Inflammatory macrophage treated with lipopolysaccharide for 4 hours (primary cell): ENCODE data around the gene REM2.

ENCODE experiments used
- DNase-seq: peaks from one replicate; pipeline ENCODE4 v3.0.0-alpha.2; 2020

The REM2 gene

DNA sequence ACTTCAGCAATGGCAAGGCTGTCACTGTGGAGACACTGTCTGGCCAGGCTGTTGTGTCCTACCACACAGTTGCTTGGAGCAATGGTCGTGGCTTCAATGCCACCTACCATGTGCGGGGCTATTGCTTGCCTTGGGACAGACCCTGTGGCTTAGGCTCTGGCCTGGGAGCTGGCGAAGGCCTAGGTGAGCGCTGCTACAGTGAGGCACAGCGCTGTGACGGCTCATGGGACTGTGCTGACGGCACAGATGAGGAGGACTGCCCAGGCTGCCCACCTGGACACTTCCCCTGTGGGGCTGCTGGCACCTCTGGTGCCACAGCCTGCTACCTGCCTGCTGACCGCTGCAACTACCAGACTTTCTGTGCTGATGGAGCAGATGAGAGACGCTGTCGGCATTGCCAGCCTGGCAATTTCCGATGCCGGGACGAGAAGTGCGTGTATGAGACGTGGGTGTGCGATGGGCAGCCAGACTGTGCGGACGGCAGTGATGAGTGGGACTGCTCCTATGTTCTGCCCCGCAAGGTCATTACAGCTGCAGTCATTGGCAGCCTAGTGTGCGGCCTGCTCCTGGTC, 7.2 kb upstream of the REM2 start:
- no peak for DNase-seq

DNA sequence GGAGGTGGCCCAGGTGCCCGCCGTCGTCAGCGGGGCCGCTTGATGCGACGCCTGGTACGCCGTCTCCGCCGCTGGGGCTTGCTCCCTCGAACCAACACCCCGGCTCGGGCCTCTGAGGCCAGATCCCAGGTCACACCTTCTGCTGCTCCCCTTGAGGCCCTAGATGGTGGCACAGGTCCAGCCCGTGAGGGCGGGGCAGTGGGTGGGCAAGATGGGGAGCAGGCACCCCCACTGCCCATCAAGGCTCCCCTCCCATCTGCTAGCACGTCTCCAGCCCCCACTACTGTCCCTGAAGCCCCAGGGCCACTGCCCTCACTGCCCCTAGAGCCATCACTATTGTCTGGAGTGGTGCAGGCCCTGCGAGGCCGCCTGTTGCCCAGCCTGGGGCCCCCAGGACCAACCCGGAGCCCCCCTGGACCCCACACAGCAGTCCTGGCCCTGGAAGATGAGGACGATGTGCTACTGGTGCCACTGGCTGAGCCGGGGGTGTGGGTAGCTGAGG, 6.0 kb upstream of the REM2 start:
- DNase-seq, result no peak

DNA sequence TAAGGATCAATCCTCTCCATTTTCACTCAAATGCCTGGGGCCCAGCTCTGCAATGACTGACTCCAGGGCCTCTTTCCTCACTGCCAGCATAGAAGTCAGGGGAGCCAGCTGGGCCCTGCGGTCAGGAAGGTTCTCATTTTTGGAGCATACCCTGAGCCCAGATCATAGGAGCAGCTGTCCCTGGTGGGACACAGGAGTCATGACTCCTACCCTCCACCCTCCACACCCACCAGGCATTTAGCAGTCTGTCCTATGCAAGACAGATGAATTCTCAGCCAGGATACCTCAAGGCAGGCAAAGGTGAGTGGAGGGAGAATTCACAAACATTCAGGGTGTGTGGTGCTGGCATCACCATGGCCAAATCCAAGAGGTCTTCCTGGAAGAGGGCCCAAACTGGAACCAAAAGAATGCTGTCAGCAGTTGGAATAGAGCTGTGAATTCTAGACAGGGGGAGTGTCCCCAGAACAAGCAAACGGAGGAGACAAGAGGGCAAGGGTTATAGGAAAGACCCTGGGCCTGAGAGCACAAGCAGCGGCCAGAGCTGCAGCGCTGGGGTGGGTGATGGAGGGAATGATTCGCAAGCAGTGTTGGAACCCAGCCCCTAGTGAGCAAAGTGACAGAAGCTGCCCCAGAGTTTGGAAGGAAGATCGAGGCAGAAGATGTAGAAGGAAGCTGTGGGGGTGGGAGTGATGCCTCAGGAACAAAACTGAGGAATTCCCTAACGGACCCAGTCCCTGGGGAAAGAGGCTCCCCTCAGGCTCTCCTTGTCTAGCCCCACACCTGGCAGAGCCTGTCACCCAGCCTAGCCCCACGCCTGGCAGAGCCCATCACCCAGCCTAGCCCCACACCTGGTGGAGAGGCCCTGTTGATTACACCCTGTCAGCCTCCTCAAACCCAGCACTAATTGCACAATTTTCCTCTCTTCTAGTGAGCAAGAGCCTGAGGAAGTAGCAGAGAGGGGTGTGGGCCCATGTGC, 4.5 kb upstream of the REM2 start:
- no peak for DNase-seq

DNA sequence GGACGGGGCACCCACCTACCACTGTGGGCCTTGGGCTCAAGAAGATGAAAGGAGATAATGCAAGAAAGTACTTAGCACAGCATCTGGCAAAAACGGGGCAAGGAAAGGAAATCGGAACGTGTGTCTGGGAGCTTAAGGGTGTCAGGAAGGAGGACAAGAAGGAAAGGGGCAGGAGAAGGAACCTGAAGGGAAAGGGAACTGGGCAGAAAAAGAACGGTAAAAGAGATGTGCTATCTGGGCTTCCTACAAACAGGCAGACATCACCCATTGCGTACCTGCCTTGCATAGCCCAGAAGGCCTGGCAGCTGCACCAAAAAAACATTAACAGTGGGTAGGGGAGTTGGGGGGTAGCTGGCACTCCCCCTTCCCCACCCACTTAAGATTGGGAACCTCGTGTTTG, 958 bp upstream of the REM2 start:
- no peak for DNase-seq

DNA sequence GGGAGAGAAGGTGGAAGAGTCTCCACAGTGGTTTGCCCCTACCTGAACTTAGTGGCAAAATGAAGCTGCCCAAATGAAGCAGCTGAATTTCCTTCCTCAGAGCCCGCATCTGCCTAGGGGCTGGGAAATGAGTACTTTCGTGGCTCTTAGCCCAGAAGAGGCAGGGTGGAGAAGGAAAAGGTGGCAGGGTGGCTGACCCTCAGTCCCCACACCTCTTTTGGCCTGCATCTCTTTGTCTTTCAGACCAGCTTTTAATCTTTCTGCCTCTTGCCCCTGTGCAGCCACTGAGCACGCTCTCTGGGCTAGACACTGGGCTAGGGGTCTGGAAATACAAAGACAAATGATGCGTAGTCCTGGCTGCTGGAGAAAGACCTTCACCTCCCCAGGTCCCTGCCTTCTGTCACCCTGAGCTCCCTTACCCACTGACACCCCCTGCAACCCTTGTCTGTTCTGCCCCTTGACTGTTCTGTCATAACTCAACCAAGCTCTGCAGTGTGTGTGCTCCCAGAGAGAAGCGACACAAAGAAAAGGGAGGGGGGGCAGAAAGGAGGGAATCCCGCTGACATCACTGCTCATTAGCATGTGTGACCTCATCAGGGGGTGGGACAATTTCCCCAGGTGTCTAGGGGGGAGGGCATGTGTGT, 371 bp upstream of the REM2 start:
- DNase-seq, result peak; percentile 6

DNA sequence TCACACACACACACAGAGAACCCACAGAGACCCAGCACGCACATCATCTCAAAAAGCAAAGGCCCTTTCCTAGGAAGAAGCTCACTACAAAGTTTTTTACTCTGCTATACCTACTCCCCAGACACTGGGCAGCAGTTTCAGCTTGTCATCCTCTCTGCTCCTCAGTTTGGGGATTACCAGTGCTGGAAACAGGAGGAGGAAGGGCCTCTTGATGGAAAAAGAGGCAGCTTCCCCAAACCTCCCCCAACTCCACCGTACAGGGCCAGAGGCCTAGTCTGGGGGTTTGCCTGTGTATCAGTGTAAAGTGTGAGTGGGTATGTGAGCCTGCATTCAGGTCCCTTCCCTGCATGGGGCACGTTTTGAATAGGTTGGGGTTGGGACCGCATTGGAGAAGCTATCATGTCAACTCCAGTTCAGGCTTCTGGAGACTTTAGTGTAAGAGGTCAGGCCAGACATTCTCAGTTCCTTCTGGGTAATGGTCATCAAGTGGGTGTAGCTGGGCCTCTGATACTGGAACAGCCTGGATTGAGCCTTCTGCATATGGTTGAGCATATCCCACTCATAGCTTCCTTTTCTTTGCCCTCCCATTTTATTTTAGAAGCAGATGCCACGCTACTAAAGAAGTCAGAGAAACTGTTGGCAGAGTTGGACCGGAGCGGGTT, 1.2 kb downstream of the REM2 start:
- peak; percentile 46 for DNase-seq

DNA sequence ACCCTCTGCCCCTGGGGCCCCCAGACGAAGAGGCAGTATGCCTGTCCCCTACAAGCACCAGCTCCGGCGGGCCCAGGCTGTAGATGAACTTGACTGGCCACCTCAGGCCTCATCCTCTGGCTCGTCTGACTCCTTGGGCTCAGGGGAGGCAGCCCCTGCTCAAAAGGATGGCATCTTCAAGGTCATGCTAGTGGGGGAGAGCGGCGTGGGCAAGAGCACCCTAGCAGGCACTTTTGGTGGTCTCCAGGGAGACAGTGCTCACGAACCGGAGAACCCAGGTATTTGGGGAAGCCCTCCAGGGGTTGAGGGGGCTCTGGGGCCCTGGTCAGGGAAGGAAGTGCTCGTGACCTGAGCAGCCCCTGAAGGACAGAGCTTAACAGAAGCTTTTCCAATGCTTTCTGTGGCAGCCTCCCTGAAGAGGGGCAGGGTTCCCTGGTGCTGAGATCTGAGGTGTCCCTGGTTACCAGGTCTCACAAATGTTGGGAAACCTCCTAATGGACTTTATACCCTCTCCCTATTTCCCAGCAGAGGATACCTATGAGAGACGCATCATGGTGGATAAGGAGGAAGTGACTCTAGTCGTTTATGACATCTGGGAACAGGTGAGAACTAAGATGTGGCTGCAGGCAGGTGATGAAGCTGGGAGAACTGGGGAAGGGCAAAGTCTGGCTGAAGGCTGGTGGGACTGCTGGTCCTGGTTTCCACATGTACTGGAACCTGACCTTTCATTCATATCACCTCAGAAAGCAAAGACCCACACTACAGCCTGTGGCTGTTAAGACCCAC, 1.9 kb downstream of the REM2 start:
- no peak for DNase-seq

DNA sequence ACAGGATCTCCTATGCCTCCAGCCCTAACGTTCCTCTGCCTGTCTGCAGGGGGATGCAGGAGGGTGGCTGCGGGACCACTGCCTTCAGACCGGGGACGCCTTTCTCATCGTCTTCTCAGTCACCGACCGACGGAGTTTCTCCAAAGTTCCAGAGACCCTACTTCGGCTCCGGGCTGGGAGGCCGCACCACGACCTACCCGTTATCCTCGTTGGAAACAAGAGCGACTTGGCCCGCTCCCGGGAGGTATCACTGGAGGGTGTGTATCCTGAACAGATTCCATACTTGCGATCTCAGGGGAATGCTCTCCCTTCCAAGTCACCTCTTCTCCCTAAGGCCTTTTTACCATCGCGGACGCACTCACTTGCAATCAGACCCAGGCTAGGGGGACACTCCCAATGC, 3.0 kb downstream of the REM2 start:
- DNase-seq, result no peak

DNA sequence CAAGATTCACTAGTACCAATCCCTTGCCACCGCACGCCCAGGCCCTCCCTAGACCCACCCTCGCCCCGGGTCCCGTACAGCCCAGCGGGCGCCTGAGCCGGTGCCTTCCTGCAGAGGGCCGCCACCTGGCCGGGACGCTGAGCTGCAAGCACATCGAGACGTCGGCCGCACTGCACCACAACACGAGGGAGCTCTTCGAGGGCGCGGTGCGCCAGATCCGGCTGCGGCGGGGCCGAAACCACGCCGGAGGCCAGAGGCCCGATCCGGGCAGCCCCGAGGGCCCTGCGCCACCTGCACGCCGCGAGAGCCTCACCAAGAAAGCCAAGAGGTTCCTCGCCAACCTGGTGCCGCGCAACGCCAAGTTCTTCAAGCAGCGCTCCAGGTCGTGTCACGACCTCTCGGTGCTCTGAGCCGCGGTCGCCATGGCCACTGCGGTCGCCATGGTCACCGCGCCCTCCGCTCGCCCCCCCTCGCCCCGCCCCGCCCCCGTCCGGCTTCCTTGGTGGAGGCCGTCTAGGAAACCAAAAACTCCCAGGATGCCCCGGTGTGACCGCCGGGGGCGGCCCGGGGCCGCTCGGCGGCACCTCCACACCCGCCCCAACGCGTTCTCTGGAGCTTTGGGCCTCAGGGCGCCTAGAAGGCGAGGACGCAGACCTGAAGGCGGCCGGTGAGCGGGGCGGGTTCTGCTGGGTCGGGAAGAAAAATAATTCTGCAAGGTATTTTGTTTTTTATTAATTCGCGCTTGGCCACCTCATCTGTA, 3.7 kb downstream of the REM2 start:
- DNase-seq, result peak; percentile 44

DNA sequence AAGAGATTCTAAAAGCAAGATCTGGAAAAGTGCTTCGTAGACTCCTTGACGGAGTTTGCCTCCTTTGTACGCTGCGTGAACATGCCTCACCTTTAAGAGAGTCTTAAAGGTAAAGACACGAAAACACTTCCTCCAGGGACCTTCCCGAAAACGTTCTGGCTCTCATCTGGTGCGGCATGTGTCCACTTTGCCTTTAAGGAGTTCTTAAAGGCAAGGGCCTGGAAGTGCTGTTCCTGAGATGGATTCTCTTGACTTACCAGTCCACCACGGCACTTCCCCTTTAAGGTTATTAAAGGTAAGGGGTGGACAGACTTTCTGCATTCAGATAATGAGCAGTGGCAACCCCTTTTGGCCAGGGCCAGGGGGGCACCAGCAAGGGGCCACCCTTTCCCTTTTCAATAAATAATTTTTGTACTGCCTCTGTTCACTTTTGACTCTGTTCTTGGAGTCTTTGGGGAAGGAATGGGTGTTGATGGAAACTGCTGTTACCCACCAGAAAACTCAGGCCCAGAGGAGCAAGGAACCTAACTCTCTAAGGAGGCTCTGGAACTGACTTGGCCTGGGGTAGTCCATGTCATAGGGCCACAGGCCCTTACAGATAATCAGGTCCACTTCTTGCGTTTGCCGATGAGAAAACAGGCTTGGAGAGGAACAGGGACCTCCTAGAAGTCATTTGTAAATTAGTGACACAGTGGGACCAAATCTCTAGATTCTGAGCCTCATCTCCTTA, 4.4 kb downstream of the REM2 start:
- DNase-seq, result no peak

DNA sequence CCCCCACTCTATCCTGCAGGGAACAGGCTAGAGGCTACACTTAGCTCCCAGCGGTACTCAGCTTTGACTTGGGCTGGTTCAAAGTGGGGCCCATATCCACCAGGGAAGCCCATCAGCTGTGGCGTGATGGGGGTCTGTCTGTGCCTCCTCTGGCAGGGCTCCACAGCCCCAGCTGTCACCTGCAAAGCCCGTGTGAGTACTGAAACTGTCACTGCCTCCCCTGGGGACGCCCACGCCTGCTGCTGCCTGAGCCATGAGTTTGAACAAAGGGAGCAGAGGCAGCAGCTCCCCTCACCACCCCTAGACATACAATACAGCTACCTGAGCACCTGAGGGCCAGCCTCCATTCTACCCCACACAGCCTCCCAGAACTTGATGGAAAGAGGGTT, 5.0 kb downstream of the REM2 start:
- DNase-seq, result no peak

DNA sequence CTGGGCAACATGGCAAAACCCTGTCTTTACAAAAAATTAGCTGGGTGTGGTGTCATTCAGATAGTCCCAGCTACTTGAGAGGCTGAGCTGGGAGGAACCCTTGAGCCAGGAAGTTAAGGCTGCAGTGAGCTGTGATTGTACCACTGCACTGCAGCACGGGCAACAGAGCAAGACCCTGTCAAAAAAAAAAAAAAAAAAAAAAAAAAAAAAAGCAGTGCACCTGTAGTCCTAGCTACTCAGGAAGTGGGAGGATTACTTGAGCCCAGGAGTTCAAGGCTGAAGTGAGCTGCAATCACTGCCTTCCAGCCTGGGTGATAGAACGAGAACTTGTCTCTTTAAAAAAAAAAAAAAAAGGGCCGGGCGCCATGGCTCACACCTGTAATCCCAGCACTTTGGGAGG, 5.6 kb downstream of the REM2 start:
- no peak for DNase-seq

DNA sequence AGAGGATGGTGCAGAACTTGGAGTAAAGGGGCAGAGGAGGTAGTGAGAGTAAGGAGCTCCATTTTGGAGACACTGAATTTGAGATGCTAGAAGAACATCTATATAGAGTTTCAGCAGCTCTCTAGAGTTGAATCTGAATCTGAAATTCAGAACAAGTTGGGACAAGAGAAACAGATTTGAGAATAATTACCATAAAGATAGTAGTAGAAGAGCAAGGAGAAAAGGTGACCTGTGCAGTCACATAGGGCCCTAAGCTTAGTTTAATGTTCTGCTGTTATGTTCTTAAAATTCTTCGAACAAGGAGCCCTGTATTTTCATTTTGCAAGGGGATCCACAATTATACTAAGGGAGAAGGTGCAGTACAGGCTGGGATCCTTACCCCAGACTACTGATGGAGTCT, 7.4 kb downstream of the REM2 start:
- no peak for DNase-seq

DNA sequence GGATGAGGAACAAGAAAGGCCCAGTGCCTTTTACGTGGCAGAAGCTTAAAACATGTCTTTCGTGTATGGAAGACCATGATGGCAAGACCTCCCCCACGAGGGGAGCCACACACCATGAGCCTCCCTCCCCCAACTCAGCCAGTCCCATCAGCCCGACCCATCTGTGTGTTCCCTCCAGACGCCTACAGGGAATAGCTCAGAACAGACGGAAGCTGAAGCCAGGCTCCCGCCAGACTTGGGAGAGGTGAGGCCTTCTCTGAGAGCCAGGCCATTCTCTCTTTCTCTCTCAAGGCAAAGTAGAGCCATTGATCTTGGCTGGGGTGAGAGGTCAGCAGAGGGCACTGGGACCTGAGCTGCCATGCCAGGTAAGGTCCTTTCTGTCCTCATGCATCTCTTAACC, 9.5 kb downstream of the REM2 start:
- DNase-seq, result no peak

DNA sequence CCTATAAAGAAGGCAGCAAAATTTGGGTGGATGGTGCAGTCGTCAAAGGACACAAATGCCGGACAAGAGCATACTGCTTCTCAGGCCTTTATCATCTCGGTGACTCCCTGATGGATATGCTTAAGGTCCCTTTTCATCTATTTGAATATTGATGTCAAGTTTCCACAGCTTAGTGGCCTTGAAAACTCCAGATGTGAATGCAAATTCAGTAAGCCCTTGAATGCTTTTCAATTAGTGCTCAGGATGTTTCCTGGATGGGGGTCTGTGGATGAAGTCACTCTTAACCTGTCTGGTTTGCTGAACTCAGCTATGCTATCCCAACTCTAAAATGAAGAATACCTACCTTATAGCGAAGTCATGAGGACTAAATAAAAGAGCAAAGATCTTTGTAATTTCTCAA, 10.7 kb downstream of the REM2 start:
- no peak for DNase-seq

DNA sequence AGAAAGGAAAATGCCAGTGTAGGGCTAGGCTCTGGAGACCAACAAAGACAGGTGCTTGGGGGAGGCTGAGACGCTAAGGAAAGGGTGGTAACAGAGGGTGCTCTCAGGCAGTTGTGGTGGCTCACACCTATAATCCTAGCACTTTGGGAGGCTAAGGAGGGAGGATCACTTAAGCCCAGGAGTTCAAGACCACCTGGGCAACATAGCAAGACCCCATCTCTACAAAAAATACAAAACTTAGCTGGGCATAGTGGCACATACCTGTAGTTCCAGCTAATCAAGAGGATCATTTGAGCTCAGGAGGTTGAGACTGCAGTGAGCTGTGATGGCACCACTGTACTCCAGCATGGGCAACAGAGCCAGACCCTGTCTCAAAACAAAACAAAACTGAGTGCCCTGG, 12.4 kb downstream of the REM2 start:
- no peak for DNase-seq

DNA sequence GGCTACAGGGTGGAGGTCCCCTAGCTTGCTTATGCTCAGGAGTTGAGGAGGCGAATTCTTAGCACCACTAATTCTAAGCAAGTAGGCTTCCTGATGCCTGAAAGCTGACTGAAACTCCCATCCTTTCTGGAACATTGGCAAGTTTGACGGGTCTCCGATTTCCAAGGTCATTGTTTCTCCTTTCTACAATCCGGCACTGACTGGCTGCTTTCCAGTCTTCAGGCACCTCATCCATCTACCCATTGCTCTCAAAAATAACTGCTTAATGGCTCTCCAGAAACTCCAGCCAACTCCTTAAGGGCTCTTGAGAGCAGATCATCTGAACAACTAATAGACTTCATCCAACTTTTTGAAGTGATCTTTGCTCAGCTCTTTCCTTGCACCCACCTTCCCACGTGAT, 13.3 kb downstream of the REM2 start:
- no peak for DNase-seq

DNA sequence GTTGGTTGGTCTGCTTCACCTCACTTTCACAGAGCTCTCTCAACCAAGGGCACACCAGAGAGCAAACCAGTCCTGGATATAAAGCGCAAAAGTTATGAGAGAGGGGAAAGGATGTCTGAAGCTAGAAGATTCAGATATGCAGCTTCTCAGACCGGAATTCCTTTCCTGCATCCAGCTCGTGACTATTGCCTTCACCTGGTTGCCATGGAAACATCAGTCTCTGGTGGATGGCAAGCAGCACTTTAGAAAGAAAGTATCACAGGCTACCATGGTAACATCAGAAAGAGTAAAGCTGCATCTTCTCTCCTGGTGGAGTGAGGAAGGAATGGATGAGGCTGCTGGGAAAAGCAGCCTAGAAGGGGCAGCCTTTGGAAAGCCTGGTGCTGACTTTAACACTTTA, 13.7 kb downstream of the REM2 start:
- DNase-seq, result no peak

DNA sequence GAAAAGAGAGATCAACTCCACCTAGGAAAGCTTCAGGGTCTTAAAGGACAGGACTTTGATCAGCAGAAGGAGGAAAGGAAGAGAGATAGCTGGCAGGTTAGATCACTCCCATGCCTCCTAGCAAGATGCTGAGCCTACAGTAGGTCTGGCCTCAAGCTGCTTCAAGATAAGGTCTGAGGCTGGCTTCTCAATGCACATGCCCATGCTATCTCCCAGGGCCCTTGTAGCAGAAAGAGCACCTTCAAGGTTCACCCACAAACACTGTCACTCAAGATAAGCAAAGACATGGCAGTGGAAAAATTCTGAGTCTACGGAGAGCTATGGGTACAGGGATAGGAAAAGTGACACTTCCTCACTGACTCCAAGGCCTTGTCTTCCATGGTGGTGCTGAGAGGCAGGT, 14.3 kb downstream of the REM2 start:
- DNase-seq, result no peak

DNA sequence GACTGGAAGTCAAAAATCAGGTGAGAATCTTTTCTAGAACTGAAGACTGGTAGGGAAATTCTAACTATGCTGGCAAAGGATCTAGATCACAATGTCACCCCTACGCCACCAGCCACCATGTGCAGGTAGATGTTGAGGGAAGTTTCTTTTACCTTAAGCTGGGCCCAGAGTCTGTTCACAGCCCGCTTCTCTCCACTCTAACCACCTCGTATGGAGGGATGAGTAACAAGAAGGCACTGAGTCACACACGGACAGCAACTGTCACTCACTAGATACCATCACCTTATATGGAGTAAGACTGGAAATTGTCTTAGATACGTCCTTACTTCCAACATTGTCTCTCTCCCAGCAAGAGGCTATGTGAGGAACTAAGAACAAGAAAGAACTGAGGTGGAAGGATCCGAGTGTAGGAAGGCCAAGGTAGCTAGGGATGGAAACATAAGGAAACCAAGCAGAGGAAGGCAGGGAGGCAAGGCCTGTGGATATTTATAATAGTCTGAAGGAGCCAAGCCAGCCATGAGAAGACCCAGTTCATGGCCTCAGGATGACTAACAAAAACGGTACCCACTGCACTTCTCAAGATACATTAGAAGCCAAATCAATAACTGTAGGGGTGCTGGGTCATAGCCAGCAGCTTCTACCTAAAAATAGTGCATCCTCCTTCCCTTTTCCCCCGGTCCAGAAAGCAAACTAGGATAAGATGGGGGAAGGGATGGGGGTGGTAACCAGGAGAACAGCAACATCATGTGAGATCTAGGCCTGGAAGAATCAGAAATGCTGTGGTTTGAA, 15.5 kb downstream of the REM2 start:
- no peak for DNase-seq
